HG03432 (cell line): Measurements from ENCODE around the gene DNAH12.
"Not testable (repeated sequence)": the region's sequence is repeated elsewhere in the genome, so short reads cannot be mapped to it uniquely, and the experiment has no call there.

Source experiments
- ATAC-seq: cut with Tn5 transposase; IDR thresholded peaks from one replicate; pipeline ENCODE4 v1.9.1; 2021; ENCODE audit warnings: mild to moderate bottlenecking, moderate library complexity; ENCODE audit not compliant: unreplicated experiment

The DNAH12 gene

DNA sequence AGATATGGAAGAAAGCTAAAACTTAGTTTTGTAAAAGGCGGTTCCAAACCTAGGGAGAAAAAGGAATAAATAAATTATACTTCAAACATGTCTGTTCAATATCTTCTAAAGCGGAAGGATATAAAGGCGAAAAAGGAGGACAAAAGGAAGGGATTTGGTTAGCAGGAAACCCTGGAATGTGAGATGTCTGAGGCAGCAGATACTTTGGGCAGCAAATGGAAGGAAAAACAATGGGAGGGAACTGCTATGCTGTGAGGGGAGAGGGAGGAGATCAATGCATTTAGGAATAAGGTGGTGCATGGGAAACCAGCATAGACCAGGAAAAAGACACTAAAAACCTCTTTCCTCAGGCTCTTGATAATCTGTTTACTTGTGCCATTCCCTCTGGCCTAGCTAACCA lies 120.8 kb downstream of the DNAH12 start:
- no peak for ATAC-seq

GRCh38 chr3:57421336-57421735 lies 122.8 kb downstream of the DNAH12 start:
- no peak for ATAC-seq

DNA sequence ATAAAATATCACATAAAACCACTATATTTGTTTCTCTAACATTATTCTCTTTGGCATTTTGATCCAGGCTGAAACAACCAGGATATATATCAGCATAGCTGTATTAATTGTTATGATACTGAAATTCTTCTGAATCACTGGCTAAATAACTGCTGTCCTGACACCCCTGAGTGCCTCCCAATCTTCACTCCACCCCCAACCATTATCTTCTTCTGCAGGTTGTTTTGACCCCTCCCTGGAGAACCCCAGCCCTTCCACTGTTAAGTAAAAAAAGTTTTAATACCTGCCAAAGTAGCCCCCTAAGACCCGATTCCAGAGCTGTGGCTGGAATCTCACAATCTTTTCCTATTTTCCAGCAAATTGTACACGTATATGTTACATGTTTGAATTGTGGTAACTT lies 124.1 kb downstream of the DNAH12 start:
- ATAC-seq, result no peak

- no peak for ATAC-seq
Observed at GRCh38 chr3:57411715-57412114, 132.4 kb downstream of the DNAH12 start.

GRCh38 chr3:57409471-57409870 lies 134.7 kb downstream of the DNAH12 start:
- ATAC-seq, result no peak

DNA sequence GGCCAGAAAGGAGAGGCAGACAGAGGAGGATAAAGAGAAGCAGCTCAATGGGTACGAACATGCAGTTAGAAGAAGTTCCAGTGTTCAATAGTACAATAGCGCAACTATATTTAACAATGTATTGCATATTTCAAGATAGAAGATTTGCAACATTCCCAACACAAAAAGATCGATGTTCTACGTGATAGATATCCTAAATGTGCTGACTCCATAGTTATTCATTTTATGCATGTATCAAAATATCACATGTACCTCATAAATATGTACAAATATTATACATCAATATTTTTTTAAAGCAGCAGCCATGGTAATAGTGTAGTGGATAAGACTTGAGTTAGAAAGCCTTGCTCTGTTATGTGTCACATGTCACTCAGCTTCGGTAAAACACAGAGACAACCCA lies 141.5 kb downstream of the DNAH12 start:
- ATAC-seq, result no peak

GRCh38 chr3:57397175-57398026 lies 146.7 kb downstream of the DNAH12 start:
- ATAC-seq, result peak; percentile 96

GRCh38 chr3:57393977-57394376 lies 150.2 kb downstream of the DNAH12 start:
- no peak for ATAC-seq

- ATAC-seq, result no peak
Observed at GRCh38 chr3:57391767-57392166, 152.4 kb downstream of the DNAH12 start.

GRCh38 chr3:57389271-57389670 lies 154.9 kb downstream of the DNAH12 start:
- no peak for ATAC-seq

- no peak for ATAC-seq
Observed at GRCh38 chr3:57386307-57386706, 157.8 kb downstream of the DNAH12 start.

- ATAC-seq, result no peak
Observed at GRCh38 chr3:57385498-57385897, 158.6 kb downstream of the DNAH12 start.

GRCh38 chr3:57383838-57384237 lies 160.3 kb downstream of the DNAH12 start:
- ATAC-seq, result no peak

- no peak for ATAC-seq
Observed at GRCh38 chr3:57383406-57383805, 160.7 kb downstream of the DNAH12 start.

DNA sequence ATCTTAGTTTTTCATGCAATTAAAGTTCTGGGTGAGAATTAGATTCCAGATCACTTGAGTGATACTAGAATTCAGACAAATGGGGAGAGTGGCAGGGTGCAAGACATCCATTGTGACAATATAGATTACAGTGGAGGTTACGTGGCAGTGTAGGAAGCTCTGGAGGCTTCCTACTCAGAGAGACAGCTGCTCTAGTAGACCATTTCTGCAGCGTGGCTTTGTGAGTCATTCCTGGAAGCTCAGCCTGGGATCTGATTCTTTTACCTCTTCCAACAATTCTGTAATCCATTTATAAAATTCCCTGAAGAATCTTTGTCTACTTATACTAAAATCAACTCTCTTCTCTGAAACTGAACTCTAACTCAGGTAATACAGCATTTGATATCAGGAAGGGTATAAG lies 161.2 kb downstream of the DNAH12 start:
- ATAC-seq, result no peak

DNA sequence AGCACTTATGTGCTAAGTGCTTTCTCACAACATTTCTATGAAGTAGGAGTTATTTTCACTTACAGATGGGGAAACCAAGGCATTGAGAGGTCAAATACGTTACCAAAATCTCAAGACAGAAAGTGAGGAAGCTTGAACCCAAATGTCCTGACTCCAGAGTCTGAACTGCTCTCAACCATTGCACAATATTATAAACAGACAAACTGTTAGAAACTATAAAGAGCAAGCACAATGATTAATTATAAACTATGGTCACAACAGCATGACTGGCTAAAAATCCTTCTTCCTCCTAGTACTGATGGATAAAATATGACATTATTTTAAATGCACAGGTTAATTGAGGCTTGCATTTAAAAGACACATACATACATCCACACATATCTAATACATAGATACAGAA lies 173.8 kb downstream of the DNAH12 start:
- no peak for ATAC-seq

GRCh38 chr3:57365089-57365488 lies 179.1 kb downstream of the DNAH12 start:
- not testable (repeated sequence) for ATAC-seq

DNA sequence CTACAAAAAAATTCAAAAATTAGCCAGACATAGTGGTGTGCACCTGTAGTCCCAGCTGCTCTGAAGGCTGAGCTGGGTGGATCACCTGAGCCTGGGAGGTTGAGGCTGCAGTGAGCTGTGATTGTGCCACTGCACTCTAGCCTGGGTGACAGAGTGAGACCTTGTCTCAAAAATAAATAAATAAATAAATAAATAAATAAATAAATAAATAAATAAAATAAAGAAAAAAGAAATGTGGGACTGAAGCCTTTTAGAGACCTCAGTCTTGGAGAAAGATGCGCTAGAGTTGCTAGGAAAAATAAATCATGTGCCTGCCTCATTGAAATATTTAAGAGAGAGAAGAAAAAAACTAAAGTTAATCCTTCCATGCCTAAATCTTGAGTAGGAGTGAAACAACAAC lies 187.9 kb downstream of the DNAH12 start:
- ATAC-seq, result not testable (repeated sequence)

DNA sequence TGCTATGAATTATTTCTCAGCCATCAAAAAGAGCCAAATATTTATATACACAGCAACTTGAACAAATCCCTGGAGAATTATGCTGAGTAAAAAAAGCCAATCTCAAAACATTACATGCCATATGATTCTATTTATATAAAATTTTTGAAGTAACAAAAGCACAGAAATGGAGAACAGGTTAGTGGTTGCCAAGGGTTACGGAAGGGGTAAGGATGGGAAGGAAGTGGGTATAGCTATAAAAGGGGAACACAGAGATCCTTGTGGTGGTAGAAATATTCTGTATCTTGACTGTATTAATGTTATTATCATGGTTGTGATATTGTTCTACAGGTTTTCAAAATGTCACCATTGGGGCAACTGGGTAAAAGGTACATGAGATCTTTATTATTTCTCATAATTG lies 189.4 kb downstream of the DNAH12 start:
- no peak for ATAC-seq

DNA sequence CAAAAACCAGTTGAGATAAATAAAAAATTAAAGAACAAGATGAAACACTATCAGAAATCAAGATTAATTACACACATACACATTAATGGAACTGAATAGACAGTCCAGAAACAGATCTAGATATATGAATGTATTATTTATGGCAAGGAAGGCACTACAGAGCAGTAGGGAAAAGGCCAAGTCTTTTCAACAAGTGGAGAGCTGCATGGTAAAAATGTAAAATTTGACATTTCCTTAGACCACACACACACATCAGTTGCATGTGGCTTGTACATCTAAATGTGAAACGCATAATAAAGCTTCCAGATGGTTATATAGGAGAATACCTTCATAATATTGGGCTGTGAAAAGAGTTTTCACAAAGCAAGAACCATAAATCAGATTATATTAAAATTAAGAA lies 193.9 kb downstream of the DNAH12 start:
- no peak for ATAC-seq

DNA sequence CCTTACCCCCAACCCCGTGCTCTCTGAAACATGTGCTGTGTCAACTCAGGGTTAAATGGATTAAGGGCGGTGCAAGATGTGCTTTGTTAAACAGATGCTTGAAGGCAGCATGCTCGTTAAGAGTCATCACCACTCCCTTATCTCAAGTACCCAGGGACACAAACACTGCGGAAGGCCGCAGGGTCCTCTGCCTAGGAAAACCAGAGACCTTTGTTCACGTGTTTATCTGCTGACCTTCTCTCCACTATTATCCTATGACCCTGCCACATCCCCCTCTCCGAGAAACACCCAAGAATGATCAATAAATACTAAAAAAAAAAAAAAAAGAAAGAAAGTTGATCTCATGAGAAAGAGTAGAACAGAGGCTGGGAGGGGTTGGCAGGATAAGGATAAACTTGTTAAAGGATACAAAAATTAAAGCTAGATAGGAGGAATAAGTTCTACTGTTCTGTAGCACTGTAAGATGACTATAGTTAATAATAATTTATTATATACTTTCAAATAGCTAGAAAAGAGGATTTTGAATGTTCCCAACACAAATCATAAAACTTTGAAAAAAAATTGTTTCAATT lies 205.0 kb downstream of the DNAH12 start:
- not testable (repeated sequence) for ATAC-seq

GRCh38 chr3:57338272-57339070 lies 205.7 kb downstream of the DNAH12 start:
- not testable (repeated sequence) for ATAC-seq
